Measurements from ENCODE around the gene FAM13A.
"Not testable (repeated sequence)": the region's sequence is repeated elsewhere in the genome, so short reads cannot be mapped to it uniquely, and the experiment has no call there.

Gene FAM13A

GRCh38 chr4:88911246-88912212, 145.5 kb downstream of the FAM13A start:
- ChIA-PET POLR2A (no interaction called here), CTCF (no interaction called here)
- TF ChIP-seq PKNOX1 (IDR thresholded peaks at IDR 0.05) (no peak), CTBP1 (IDR thresholded peaks at IDR 0.05; ENCODE audit: borderline replicate concordance) (no peak), HDGF (IDR thresholded peaks at IDR 0.05; ENCODE audit: borderline replicate concordance) (no peak), ARNT (IDR thresholded peaks at IDR 0.05) (no peak), FOXK2 (IDR thresholded peaks at IDR 0.05) (no peak), TARDBP (IDR thresholded peaks at IDR 0.05) (no peak), NFRKB (IDR thresholded peaks at IDR 0.05) (no peak), SP1 (IDR thresholded peaks at IDR 0.05) (no peak), SUZ12 (IDR thresholded peaks at IDR 0.05) (no peak), L3MBTL2 (conservative IDR thresholded peaks at IDR 0.05) (no peak), BHLHE40 (IDR thresholded peaks at IDR 0.05; ENCODE audit: borderline replicate concordance) (no peak), FOXA1 (IDR thresholded peaks at IDR 0.05) (no peak), ZNF384 (IDR thresholded peaks at IDR 0.05) (no peak), ELF4 (IDR thresholded peaks at IDR 0.05) (no peak), LEF1 (IDR thresholded peaks at IDR 0.05; ENCODE audit: borderline replicate concordance) (no peak)
- no peak for DNase-seq (ENCODE audit: extremely low spot score)

GRCh38 chr4:88910101-88910500, 146.9 kb downstream of the FAM13A start:
- ChIA-PET POLR2A (no interaction called here), CTCF (no interaction called here)
- TF ChIP-seq BHLHE40 (IDR thresholded peaks at IDR 0.05; ENCODE audit: borderline replicate concordance), result no peak
- no peak for DNase-seq (ENCODE audit: extremely low spot score)

GRCh38 chr4:88908521-88908920, 148.5 kb downstream of the FAM13A start:
- no peak for TF ChIP-seq LEF1 (IDR thresholded peaks at IDR 0.05; ENCODE audit: borderline replicate concordance)
- no peak for TF ChIP-seq BHLHE40 (IDR thresholded peaks at IDR 0.05; ENCODE audit: borderline replicate concordance)
- no peak for TF ChIP-seq FOXA1 (IDR thresholded peaks at IDR 0.05)
- TF ChIP-seq ELF4 (IDR thresholded peaks at IDR 0.05), result no peak
- POLR2A ChIA-PET, result no interaction called here
- no peak for DNase-seq (ENCODE audit: extremely low spot score)
- CTCF ChIA-PET, result interaction anchor here (1.1 kb wide), 1 partner anchor 20 kb away, joined by 3 read pairs; no protein-coding TSS in a partner anchor

GRCh38 chr4:88908003-88908402, 149.0 kb downstream of the FAM13A start:
- POLR2A ChIA-PET, result no interaction called here
- TF ChIP-seq NFRKB (IDR thresholded peaks at IDR 0.05), result no peak
- TF ChIP-seq FOXK2 (IDR thresholded peaks at IDR 0.05), result no peak
- no peak for TF ChIP-seq TARDBP (IDR thresholded peaks at IDR 0.05)
- no peak for TF ChIP-seq PKNOX1 (IDR thresholded peaks at IDR 0.05)
- TF ChIP-seq SUZ12 (IDR thresholded peaks at IDR 0.05), result no peak
- no peak for TF ChIP-seq HDGF (IDR thresholded peaks at IDR 0.05; ENCODE audit: borderline replicate concordance)
- no peak for TF ChIP-seq CTBP1 (IDR thresholded peaks at IDR 0.05; ENCODE audit: borderline replicate concordance)
- TF ChIP-seq FOXM1 (IDR thresholded peaks at IDR 0.05; ENCODE audit: borderline replicate concordance), result no peak
- CTCF ChIA-PET, result interaction anchor here (1.1 kb wide), 1 partner anchor 19 kb away, joined by 3 read pairs; no protein-coding TSS in a partner anchor

GRCh38 chr4:88907478-88907877, 149.5 kb downstream of the FAM13A start:
- ChIA-PET CTCF (interaction anchor here (1.1 kb wide), 1 partner anchor 19 kb away, joined by 3 read pairs; no protein-coding TSS in a partner anchor), POLR2A (no interaction called here)
- DNase-seq (ENCODE audit: extremely low spot score), result no peak
- no peak for TF ChIP-seq CTBP1 (IDR thresholded peaks at IDR 0.05; ENCODE audit: borderline replicate concordance)
- no peak for TF ChIP-seq ELF4 (IDR thresholded peaks at IDR 0.05)
- no peak for TF ChIP-seq L3MBTL2 (conservative IDR thresholded peaks at IDR 0.05)
- no peak for TF ChIP-seq ARNT (IDR thresholded peaks at IDR 0.05)
- no peak for TF ChIP-seq TARDBP (IDR thresholded peaks at IDR 0.05)
- no peak for TF ChIP-seq ZNF384 (IDR thresholded peaks at IDR 0.05)
- TF ChIP-seq BHLHE40 (IDR thresholded peaks at IDR 0.05; ENCODE audit: borderline replicate concordance), result no peak
- no peak for TF ChIP-seq HDGF (IDR thresholded peaks at IDR 0.05; ENCODE audit: borderline replicate concordance)
- TF ChIP-seq SUZ12 (IDR thresholded peaks at IDR 0.05), result no peak
- TF ChIP-seq FOXM1 (IDR thresholded peaks at IDR 0.05; ENCODE audit: borderline replicate concordance), result no peak
- no peak for TF ChIP-seq SP1 (IDR thresholded peaks at IDR 0.05)
- no peak for TF ChIP-seq LEF1 (IDR thresholded peaks at IDR 0.05; ENCODE audit: borderline replicate concordance)
- no peak for TF ChIP-seq FOXK2 (IDR thresholded peaks at IDR 0.05)
- no peak for TF ChIP-seq PKNOX1 (IDR thresholded peaks at IDR 0.05)
- TF ChIP-seq FOXA1 (IDR thresholded peaks at IDR 0.05), result no peak
- no peak for TF ChIP-seq NFRKB (IDR thresholded peaks at IDR 0.05)

More at GRCh38 chr4:88908003-88908402, 149.0 kb downstream of the FAM13A start:
- no peak for DNase-seq (ENCODE audit: extremely low spot score)

GRCh38 chr4:88904240-88904639, 152.7 kb downstream of the FAM13A start:
- POLR2A ChIA-PET; DNase-seq (ENCODE audit: extremely low spot score); CTCF ChIA-PET: not testable (repeated sequence)

Data from HEK293T (cell line).